ENCODE measurements around the gene CFAP77.
A peak's percentile ranks its signal among the peaks of the same experiment; 100 is the strongest.

The CFAP77 gene

DNA sequence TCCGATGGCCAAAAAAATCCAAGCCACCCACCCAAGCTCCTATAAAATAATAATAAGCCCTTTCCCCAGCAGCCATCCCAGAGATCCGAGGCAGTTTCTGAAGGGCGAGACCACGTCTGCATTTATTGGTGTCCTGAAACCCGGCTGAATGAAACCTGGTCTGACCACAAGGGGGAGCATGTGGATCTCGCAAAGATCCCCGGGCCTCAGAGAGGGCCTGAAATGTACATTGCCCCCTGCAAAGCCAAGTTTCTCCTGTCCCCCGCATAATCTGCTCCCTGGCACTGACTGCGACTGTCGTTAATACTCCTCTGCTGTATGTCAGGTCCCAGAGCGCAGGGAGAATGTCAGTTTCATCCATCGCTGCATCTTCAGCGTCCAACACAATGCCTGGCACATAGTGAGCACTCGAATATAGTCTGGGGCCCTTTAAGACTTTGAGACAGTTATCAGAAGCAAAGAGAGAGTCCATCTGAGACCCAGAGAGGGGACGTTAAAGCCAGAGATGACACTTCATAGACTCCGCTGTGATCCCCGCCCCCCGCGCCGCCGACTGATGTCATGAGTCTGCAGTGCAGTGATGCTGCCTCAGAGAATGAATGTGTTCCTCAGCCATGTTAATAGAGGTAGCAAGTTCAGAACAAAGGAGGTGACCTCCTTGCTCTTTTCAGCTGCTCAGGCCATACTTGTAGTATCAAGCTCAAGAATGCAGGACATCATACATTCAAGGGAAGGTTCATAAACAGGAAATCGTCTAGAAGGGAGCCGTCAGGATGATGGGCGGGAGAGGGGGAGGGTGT lies 97.9 kb downstream of the CFAP77 start:
- DNase-seq (ENCODE audit: low read depth): peak; percentile 57
- TF ChIP-seq, protein P1, sequence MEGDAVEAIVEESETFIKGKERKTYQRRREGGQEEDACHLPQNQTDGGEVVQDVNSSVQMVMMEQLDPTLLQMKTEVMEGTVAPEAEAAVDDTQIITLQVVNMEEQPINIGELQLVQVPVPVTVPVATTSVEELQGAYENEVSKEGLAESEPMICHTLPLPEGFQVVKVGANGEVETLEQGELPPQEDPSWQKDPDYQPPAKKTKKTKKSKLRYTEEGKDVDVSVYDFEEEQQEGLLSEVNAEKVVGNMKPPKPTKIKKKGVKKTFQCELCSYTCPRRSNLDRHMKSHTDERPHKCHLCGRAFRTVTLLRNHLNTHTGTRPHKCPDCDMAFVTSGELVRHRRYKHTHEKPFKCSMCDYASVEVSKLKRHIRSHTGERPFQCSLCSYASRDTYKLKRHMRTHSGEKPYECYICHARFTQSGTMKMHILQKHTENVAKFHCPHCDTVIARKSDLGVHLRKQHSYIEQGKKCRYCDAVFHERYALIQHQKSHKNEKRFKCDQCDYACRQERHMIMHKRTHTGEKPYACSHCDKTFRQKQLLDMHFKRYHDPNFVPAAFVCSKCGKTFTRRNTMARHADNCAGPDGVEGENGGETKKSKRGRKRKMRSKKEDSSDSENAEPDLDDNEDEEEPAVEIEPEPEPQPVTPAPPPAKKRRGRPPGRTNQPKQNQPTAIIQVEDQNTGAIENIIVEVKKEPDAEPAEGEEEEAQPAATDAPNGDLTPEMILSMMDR (conservative IDR thresholded peaks at IDR 0.05; ENCODE audit: low read length): peak; percentile 90
- no peak overlapping the region for H3K4me3 ChIP-seq (ENCODE audit: low read length)

GRCh38 chr9:132509928-132510874 lies 100.2 kb downstream of the CFAP77 start:
- DNase-seq (ENCODE audit: low read depth): no peak
- TF ChIP-seq, protein P1 (conservative IDR thresholded peaks at IDR 0.05; ENCODE audit: low read length): no peak
- H3K4me3 ChIP-seq (ENCODE audit: low read length): no peak overlapping the region

DNA sequence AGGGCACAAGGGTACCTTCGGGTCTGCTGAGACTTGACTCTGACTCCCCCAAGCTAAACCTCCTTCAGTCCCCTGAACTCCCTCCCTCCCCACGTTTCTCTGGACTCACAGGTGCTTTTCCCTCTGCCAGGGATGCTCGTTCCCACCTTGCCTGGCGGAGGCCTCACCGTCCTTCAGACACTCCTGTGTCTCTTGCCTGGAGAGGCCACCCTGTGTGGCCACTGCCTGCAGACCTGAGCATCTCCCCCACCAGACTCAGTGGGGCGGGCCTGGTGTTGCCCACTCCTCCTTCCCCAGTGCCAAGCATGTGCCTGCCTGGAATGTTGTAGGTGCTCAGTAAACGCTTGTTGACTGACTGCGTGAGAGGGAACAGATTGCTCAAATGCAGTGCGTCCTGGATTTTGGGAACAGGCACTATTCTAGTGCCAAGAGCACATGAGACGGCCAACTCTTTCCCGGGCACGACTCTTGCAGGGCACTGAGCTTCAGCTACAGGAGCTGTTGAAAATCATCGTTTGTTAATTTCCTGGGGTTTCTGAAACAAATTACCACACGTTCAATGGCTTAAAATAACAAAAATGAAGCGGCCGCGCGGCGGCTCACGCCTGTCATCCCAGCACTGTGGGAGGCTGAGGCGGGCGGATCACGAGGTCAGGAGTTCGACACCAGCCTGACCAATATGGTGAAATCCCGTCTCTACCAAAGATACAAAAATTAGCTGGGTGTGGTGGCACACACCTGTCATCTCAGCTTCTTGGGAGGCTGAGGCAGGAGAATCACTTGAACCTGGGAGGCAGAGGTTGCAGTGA lies 101.4 kb downstream of the CFAP77 start:
- no peak for DNase-seq (ENCODE audit: low read depth)
- H3K4me3 ChIP-seq (ENCODE audit: low read length): no peak overlapping the region
- TF ChIP-seq, protein P1 (conservative IDR thresholded peaks at IDR 0.05; ENCODE audit: low read length): no peak

DNA sequence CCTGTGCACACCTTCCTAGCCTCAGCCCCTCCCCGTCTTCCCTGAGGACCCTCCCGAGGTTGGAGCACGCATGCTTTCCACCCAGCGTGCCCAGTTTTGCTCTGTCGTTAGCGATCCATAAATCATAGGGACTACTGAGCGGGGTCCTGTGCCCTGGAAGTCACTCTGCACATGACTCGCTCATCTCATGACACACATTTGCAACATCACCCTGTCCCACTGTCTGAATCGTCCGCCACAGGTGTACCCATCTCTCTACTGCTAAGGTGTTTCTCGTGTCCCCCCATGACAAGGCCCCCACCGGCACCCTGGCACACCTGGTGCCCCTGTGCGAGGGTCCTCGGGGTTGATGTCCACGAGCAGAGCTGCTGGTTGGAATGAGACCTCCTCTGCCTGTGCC lies 103.4 kb downstream of the CFAP77 start:
- no peak for DNase-seq (ENCODE audit: low read depth)
- H3K4me3 ChIP-seq (ENCODE audit: low read length): no peak overlapping the region
- TF ChIP-seq, protein P1 (conservative IDR thresholded peaks at IDR 0.05; ENCODE audit: low read length): no peak

- H3K4me3 ChIP-seq (ENCODE audit: low read length): no peak overlapping the region
- no peak for DNase-seq (ENCODE audit: low read depth)
- TF ChIP-seq, protein P1 (conservative IDR thresholded peaks at IDR 0.05; ENCODE audit: low read length): no peak
These were observed 104.2 kb downstream of the CFAP77 start for GRCh38 chr9:132514011-132514744.

DNA sequence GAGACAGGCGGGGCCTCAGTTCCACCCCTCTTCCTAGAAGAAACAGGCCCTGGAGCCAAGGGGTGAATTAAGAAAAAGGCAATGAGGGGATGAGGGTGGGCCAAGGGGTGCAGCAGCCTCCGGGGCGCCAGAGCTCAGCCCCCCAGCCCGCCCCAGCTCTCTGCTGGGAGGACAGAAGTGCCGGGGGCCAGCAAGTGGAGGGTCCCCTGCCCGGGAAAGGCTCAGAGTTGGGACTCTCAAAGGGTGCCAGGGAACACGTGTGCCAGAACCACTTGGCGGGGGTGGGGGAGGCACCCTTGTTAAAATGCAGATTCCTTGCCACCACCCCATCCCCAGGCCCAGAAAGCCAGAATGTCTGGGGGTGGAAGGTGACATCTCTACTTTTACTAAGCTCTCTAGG lies 104.8 kb downstream of the CFAP77 start:
- TF ChIP-seq, protein P1 (conservative IDR thresholded peaks at IDR 0.05; ENCODE audit: low read length): no peak
- no peak overlapping the region for H3K4me3 ChIP-seq (ENCODE audit: low read length)
- no peak for DNase-seq (ENCODE audit: low read depth)
